NB4 (cell line): ENCODE data around the gene LDAH.

Source experiments
- MYC ChIP-seq: IDR thresholded peaks from 2 replicates; pipeline ENCODE4 v1.6.1; 2011; ENCODE audit warnings: low read depth, low read length
- POLR2A ChIP-seq: IDR thresholded peaks from 2 replicates; pipeline ENCODE4 v1.6.1; 2011; ENCODE audit warnings: mild to moderate bottlenecking; ENCODE audit not compliant: insufficient read length; ENCODE audit errors: extremely low read depth
- TF ChIP-seq, protein P1 (sequence below): IDR thresholded peaks from one replicate; pipeline ENCODE4 v1.5.1; 2012; ENCODE audit warnings: low read depth, low read length
- TF ChIP-seq, protein P2 (sequence below): IDR thresholded peaks from 2 replicates; pipeline ENCODE4 v1.6.1; 2011; ENCODE audit warnings: low read depth, low read length

DNA sequence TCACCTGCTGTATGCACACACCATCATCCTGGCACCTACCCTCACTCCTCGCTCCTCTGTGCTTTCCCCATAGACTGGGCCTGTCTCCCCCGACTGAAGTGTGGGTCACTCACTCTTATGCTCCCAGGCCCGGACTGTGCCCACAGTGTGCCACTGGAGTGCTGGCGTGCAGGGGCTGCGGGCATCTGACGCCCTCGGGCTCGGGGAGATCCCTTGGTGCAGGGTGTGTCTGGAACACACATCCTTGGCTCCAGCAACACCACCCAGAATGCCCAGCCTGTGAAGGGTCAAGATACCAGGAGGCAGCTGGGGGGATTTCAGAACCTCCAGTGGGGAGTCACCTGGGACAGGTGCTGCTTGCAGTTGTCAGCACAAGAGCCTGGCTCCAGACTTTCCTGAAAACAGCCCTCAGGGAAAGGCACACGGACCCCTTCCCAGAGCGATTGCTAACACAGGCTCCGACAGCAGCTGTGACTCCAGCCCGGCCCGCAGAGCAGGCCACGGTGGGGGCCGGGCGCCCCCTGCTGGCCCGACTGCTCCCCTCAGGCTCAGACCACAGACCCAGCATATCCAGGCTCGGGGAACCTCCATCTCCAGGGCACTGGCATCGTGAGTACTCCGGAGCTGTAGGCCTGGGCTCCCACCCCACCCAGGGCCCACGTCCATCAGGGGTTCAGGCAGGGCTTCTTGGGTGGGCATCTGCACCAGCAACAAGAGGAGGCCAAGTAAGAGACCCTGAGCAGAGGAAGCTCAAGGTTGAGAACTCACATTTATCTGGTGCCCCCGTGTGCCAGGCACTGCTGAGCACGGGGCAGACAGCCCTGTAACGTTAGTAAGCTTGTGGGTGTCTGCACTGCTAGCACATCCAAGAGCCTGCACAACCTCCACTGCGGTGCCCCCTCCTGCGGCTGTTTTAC lies 180.6 kb downstream of the LDAH start:
- TF ChIP-seq, protein P1, sequence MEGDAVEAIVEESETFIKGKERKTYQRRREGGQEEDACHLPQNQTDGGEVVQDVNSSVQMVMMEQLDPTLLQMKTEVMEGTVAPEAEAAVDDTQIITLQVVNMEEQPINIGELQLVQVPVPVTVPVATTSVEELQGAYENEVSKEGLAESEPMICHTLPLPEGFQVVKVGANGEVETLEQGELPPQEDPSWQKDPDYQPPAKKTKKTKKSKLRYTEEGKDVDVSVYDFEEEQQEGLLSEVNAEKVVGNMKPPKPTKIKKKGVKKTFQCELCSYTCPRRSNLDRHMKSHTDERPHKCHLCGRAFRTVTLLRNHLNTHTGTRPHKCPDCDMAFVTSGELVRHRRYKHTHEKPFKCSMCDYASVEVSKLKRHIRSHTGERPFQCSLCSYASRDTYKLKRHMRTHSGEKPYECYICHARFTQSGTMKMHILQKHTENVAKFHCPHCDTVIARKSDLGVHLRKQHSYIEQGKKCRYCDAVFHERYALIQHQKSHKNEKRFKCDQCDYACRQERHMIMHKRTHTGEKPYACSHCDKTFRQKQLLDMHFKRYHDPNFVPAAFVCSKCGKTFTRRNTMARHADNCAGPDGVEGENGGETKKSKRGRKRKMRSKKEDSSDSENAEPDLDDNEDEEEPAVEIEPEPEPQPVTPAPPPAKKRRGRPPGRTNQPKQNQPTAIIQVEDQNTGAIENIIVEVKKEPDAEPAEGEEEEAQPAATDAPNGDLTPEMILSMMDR = peak; percentile 93
- TF ChIP-seq MYC (no peak), POLR2A (no peak)
- TF ChIP-seq, protein P2, sequence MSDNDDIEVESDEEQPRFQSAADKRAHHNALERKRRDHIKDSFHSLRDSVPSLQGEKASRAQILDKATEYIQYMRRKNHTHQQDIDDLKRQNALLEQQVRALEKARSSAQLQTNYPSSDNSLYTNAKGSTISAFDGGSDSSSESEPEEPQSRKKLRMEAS = no peak
